NCI-H1417 (cell line): ENCODE data around the gene PGLYRP1.

Experiments used
- DNase-seq, 3 experiments: peaks; one replicate each; lab custom pipeline; 2025; lab: John Stamatoyannopoulos, UW

Gene PGLYRP1

GRCh38 chr19:46032597-46033025, 9.8 kb upstream of the PGLYRP1 start:
- DNase-seq, result no peak

- no peak for DNase-seq
These were observed 9.1 kb upstream of the PGLYRP1 start for GRCh38 chr19:46031781-46032596.

GRCh38 chr19:46030812-46031550, 8.1 kb upstream of the PGLYRP1 start:
- DNase-seq, result no peak

- no peak for DNase-seq
These were observed 3.0 kb upstream of the PGLYRP1 start for GRCh38 chr19:46025835-46026234.

- DNase-seq, result no peak
These were observed 492 bp upstream of the PGLYRP1 start for GRCh38 chr19:46023311-46023779.

GRCh38 chr19:46022061-46022430, 807 bp downstream of the PGLYRP1 start:
- no peak for DNase-seq

- DNase-seq, result no peak
These were observed 1.3 kb downstream of the PGLYRP1 start for GRCh38 chr19:46021531-46022041.

- DNase-seq, result no peak
These were observed 2.1 kb downstream of the PGLYRP1 start for GRCh38 chr19:46020819-46021125.

- no peak for DNase-seq
These were observed 3.6 kb downstream of the PGLYRP1 start for GRCh38 chr19:46019270-46019669.

GRCh38 chr19:46018729-46019251, 4.1 kb downstream of the PGLYRP1 start:
- DNase-seq, result no peak

- DNase-seq, result no peak
These were observed 4.8 kb downstream of the PGLYRP1 start for GRCh38 chr19:46017874-46018675.

- no peak for DNase-seq
These were observed 5.8 kb downstream of the PGLYRP1 start for GRCh38 chr19:46017095-46017429.

GRCh38 chr19:46016426-46017094, 6.3 kb downstream of the PGLYRP1 start:
- peak; percentile 77 to 90 (median 78) for DNase-seq

- DNase-seq, result peak in 1 of 3 experiments; percentile 42
These were observed 7.0 kb downstream of the PGLYRP1 start for GRCh38 chr19:46015687-46016425.

GRCh38 chr19:46014941-46015686, 7.7 kb downstream of the PGLYRP1 start:
- peak; percentile 90 to 92 (median 92) for DNase-seq

- peak in 2 of 3 experiments; percentile 60 to 62 for DNase-seq
These were observed 8.3 kb downstream of the PGLYRP1 start for GRCh38 chr19:46014534-46014933.

- peak; percentile 57 to 81 (median 63) for DNase-seq
These were observed 13.0 kb downstream of the PGLYRP1 start for GRCh38 chr19:46009530-46010510.

- DNase-seq, result no peak
These were observed 16.4 kb downstream of the PGLYRP1 start for GRCh38 chr19:46006411-46006810.
